Left lung (tissue), 10 donors: ENCODE data around the gene OR5K2. TPM values are rescaled to one million over a fixed set of nuclear protein-coding genes. Genes with fewer than 3 reads are reported as not detected.

Source experiments
- ATAC-seq: fragments of 200-7000 bp; cut with Tn5 transposase; one replicate; pipeline ENCODE4 v1.9.1; 2020; ENCODE audit warnings: moderate library complexity
- DNase-seq, 4 donors: peaks; one replicate each; pipeline ENCODE4 v3.0.0-alpha.2; 2013 to 2020
- H3K27ac ChIP-seq, 2 donors: fragments of 200-600 bp; sonication (generic) in 1 of 2; one replicate each; pipeline versions ENCODE4 v1.5.0 to v1.8.0; 2020 to 2021
- H3K27me3 ChIP-seq, 2 donors: fragments of 200-600 bp; sonication (generic) in 1 of 2; one replicate each; pipeline versions ENCODE4 v1.5.0 to v1.8.0; 2020 to 2021
- H3K36me3 ChIP-seq, 2 donors: fragments of 200-600 bp; sonication (generic) in 1 of 2; one replicate each; pipeline versions ENCODE4 v1.5.0 to v1.8.0; 2020 to 2021
- H3K4me1 ChIP-seq, 2 donors: fragments of 200-600 bp; one replicate each; pipeline ENCODE4 v1.8.0; 2021
- H3K4me3 ChIP-seq, 2 donors: fragments of 200-600 bp; sonication (generic) in 1 of 2; one replicate each; pipeline versions ENCODE4 v1.5.0 to v1.8.0; 2020 to 2021; ENCODE audit warnings: mild to moderate bottlenecking in 1 of 2
- H3K9me3 ChIP-seq, 2 donors: fragments of 200-600 bp; sonication (generic) in 1 of 2; one replicate each; pipeline versions ENCODE4 v1.5.0 to v1.8.0; 2020 to 2021
- CTCF ChIP-seq, 2 donors: fragments of 200-600 bp; sonication (generic) in 1 of 2; IDR thresholded peaks; one replicate each; pipeline versions ENCODE4 v1.5.0 to v1.8.0; 2021; ENCODE audit warnings: antibody characterized with exemption in 2 of 2
- intact Hi-C, 2 donors: fragments of 100-400 bp; cut with DNase I; formaldehyde crosslinking; loops; one replicate each; pipeline versions ENCODE4 v1.11.2 to v1.14.2; 2022
- polyA plus RNA-seq, 6 donors: library from polyadenylated mRNA; unstranded; fragments of 120-200 nt; gene quantifications; one replicate each; pipeline ENCODE4 v1.2.1, GENCODE V29; 2013; ENCODE audit not compliant: insufficient read length in 6 of 6
- total RNA-seq, 2 donors: library from RNA; stranded (reverse); fragmentation: NEBNext Ultra II Directional; extraction: Animal tissue kit (Norgen Biotek cat#: 25700); gene quantifications; one replicate each; pipeline ENCODE4 v1.2.1, GENCODE V29; 2021
- donor health status: DM: no; HTN: yes; CAD: no.
- donor health status: DM: no; HTN: no; CAD: no.

Gene OR5K2
- total and polyA plus RNA-seq, 8 donors = 0.17 to 0.97 (median 0.46) TPM; not detected in 2

GRCh38 chr3:98457543-98457942 is 39.9 kb upstream of the OR5K2 start:
- TF ChIP-seq CTCF (IDR thresholded peaks at IDR 0.05) = no peak
- intact Hi-C loops = no loop called here

GRCh38 chr3:98460220-98460619 is 37.3 kb upstream of the OR5K2 start:
- Histone ChIP-seq H3K36me3 (no peaks in the 10 kb centered on the region), H3K9me3 (peaks cover 0 to 4% of the 10 kb centered on the region in 2 donors), H3K27me3 (no peaks in the 10 kb centered on the region), H3K4me3 (no peak overlapping the region), H3K4me1 (no peaks in the 10 kb centered on the region), H3K27ac (no peak overlapping the region)
- no peak for ATAC-seq
- DNase-seq = no peak
- no peak for TF ChIP-seq CTCF (IDR thresholded peaks at IDR 0.05)
- intact Hi-C loops = no loop called here

More at GRCh38 chr3:98457543-98457942, 39.9 kb upstream of the OR5K2 start:
- Histone ChIP-seq H3K27me3 (no peaks in the 10 kb centered on the region), H3K9me3 (peaks cover 0 to 4% of the 10 kb centered on the region in 2 donors), H3K4me1 (no peaks in the 10 kb centered on the region), H3K4me3 (no peak overlapping the region), H3K36me3 (no peaks in the 10 kb centered on the region), H3K27ac (no peak overlapping the region)
- DNase-seq (no peak), ATAC-seq (no peak)

- DNase-seq = no peak
- no peak for TF ChIP-seq CTCF (IDR thresholded peaks at IDR 0.05)
- Histone ChIP-seq H3K36me3 (no peaks in the 10 kb centered on the region), H3K4me3 (no peak within 1 kb of the TSS), H3K9me3 (peaks cover 0 to 5% of the 10 kb centered on the region in 2 donors), H3K27ac (no peak within 1 kb of the TSS), H3K27me3 (no peaks in the 10 kb centered on the region), H3K4me1 (no peaks in the 10 kb centered on the region)
- ATAC-seq = no peak
- intact Hi-C loops = no loop called here
Observed at GRCh38 chr3:98462901-98463300, 34.6 kb upstream of the OR5K2 start, which contains the start of gene OR5K1. Gene OR5K1 (plus strand): TSS chr3:98463201. CDS start chr3:98469577, 6,376 bp downstream.

- Histone ChIP-seq H3K27me3 (no peaks in the 10 kb centered on the region), H3K9me3 (peaks cover 0 to 49% of the 10 kb centered on the region in 2 donors), H3K27ac (no peak overlapping the region), H3K4me1 (no peaks in the 10 kb centered on the region), H3K36me3 (no peaks in the 10 kb centered on the region), H3K4me3 (no peak overlapping the region)
- DNase-seq (no peak), ATAC-seq (no peak)
- no peak for TF ChIP-seq CTCF (IDR thresholded peaks at IDR 0.05)
- intact Hi-C loops = no loop called here
Observed at GRCh38 chr3:98482717-98483482, 14.6 kb upstream of the OR5K2 start.

GRCh38 chr3:98483626-98484025 is 13.9 kb upstream of the OR5K2 start:
- H3K9me3 ChIP-seq = peaks cover 0 to 47% of the 10 kb centered on the region in 2 donors
- H3K4me1 ChIP-seq = no peaks in the 10 kb centered on the region
- no peak for DNase-seq
- H3K4me3 ChIP-seq = no peak overlapping the region
- ATAC-seq = no peak
- no peak overlapping the region for H3K27ac ChIP-seq
- H3K27me3 ChIP-seq = no peaks in the 10 kb centered on the region
- TF ChIP-seq CTCF (IDR thresholded peaks at IDR 0.05) = no peak
- intact Hi-C loops = no loop called here
- no peaks in the 10 kb centered on the region for H3K36me3 ChIP-seq
